ENCODE measurements around the gene EPM2AIP1.
A peak's percentile ranks its signal among the peaks of the same experiment; 100 is the strongest.
"Not testable (repeated sequence)": the region's sequence is repeated elsewhere in the genome, so short reads cannot be mapped to it uniquely, and the experiment has no call there.

Gene EPM2AIP1

DNA sequence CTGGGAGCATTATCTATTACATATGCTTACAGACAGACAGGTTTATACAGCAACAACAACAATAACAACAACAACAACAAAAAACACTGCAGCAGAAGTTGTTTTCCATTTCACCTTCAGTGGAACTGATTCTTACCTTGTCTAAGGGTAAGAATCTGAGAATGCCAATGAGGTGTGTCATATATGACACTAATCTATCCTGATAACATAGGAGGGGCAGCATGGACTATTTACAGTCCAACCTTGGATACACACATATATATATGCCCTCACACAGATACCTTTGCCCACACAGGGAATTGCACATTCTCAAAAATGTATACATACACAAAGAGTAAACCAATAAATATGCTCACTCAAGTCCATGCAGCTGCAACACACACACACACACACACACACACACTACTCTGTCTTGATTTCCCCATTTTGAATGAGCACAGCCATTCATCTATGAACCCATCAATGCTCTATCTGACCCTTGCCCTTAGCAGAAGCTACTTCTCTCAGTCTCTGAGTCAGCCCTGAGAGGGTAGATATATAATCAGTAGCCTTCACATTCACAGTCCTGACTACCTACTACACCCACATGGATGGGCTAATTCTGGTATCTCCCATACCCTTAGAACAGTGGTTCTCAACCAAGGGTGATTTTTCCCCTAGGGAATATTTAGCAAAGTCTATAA lies 38.3 kb downstream of the EPM2AIP1 start:
- no peaks in the 10 kb centered on the region for H4K20me1 ChIP-seq (ENCODE audit: insufficient read depth, low read length, poor library complexity, severe bottlenecking)
- no peaks in the 10 kb centered on the region for H3K9me2 ChIP-seq (replicated peaks; ENCODE audit: low read depth, low read length)
- no peaks in the 10 kb centered on the region for H3K27me3 ChIP-seq (ENCODE audit: insufficient read depth, low read length, poor library complexity, severe bottlenecking)
- H2AFZ ChIP-seq (ENCODE audit: low read length): no peak overlapping the region
- H3K79me2 ChIP-seq (ENCODE audit: insufficient read depth, low read length): no peaks in the 10 kb centered on the region
- no peak overlapping the region for H3K4me3 ChIP-seq (ENCODE audit: low read length, poor library complexity, severe bottlenecking)
- H3K4me2 ChIP-seq (ENCODE audit: low read depth, low read length, poor library complexity, severe bottlenecking): no peak overlapping the region
- no peaks in the 10 kb centered on the region for H3K9me3 ChIP-seq (ENCODE audit: insufficient read depth, low read depth, low read length)
- no peak overlapping the region for H3K9ac ChIP-seq (ENCODE audit: low read depth, low read length, poor library complexity, severe bottlenecking)
- TF ChIP-seq EZH2phosphoT487 (IDR thresholded peaks at IDR 0.05; ENCODE audit: borderline replicate concordance): no peak
- TF ChIP-seq, protein P1, sequence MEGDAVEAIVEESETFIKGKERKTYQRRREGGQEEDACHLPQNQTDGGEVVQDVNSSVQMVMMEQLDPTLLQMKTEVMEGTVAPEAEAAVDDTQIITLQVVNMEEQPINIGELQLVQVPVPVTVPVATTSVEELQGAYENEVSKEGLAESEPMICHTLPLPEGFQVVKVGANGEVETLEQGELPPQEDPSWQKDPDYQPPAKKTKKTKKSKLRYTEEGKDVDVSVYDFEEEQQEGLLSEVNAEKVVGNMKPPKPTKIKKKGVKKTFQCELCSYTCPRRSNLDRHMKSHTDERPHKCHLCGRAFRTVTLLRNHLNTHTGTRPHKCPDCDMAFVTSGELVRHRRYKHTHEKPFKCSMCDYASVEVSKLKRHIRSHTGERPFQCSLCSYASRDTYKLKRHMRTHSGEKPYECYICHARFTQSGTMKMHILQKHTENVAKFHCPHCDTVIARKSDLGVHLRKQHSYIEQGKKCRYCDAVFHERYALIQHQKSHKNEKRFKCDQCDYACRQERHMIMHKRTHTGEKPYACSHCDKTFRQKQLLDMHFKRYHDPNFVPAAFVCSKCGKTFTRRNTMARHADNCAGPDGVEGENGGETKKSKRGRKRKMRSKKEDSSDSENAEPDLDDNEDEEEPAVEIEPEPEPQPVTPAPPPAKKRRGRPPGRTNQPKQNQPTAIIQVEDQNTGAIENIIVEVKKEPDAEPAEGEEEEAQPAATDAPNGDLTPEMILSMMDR (conservative IDR thresholded peaks at IDR 0.05; ENCODE audit: low read length): no peak
- H3K36me3 ChIP-seq (ENCODE audit: insufficient read depth, low read length): no peaks in the 10 kb centered on the region
- no peaks in the 10 kb centered on the region for H3F3A ChIP-seq (ENCODE audit: low read depth)
- peaks cover 7% of the 10 kb centered on the region for H3K4me1 ChIP-seq (ENCODE audit: insufficient read depth, low read length, poor library complexity, severe bottlenecking)

DNA sequence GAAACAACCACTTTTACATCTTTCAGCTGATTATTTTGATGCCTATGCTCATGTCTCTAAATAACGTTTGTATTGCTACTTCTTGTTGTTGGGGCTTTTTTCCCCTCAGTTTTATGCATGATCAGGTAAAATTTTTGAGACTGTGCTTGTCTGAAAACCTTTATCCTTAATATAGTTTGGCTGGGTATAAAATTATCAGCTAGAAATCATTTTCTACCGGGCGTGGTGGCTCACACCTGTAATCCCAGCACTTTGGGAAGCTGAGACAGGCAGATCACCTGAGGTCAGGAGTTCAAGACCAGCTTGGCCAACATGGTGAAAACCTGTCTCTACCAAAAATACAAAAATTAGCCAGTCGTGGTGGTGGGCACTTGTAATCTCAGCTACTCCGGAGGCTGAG lies 45.1 kb downstream of the EPM2AIP1 start:
- not testable (repeated sequence) for H2AFZ ChIP-seq (ENCODE audit: low read length); H3K79me2 ChIP-seq (ENCODE audit: insufficient read depth, low read length); H3K36me3 ChIP-seq (ENCODE audit: insufficient read depth, low read length); H3F3A ChIP-seq (ENCODE audit: low read depth); H3K9me3 ChIP-seq (ENCODE audit: insufficient read depth, low read depth, low read length); H3K9ac ChIP-seq (ENCODE audit: low read depth, low read length, poor library complexity, severe bottlenecking); H3K27me3 ChIP-seq (ENCODE audit: insufficient read depth, low read length, poor library complexity, severe bottlenecking); H3K4me3 ChIP-seq (ENCODE audit: low read length, poor library complexity, severe bottlenecking); H3K9me2 ChIP-seq (replicated peaks; ENCODE audit: low read depth, low read length); H3K4me2 ChIP-seq (ENCODE audit: low read depth, low read length, poor library complexity, severe bottlenecking); H4K20me1 ChIP-seq (ENCODE audit: insufficient read depth, low read length, poor library complexity, severe bottlenecking); H3K4me1 ChIP-seq (ENCODE audit: insufficient read depth, low read length, poor library complexity, severe bottlenecking)

DNA sequence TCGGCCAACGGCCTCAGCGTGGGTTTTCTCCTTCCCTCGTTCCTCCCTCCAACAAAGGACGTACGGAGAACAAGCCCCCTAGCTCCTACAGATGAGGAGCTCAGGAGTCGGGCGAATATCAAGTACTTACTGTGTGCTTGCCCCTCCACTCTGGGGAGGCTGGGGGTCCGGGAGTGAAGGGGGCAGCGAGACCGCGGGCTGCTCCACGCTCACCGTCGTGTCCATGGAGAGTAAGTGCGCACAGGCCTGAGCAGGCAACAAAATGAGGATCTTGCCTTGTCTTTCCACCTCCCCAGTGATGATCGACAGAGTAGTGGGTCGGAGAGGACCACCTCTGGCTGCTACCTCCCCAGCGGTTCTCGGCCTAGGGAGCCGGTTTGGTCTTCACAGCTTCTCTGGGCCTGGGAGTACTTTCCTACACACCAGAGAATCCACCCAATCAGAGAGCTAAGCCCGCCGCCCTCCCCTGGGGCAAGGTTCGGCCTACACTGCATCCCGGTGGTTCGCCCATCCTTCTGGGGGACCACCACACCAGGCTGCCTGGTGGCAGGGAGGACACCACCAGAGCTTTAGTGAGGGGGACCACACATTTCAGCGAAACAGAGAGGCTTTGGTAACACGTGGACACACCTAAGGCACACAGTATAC lies 47.5 kb downstream of the EPM2AIP1 start:
- H3K27me3 ChIP-seq (ENCODE audit: insufficient read depth, low read length, poor library complexity, severe bottlenecking): peaks cover 5% of the 10 kb centered on the region
- peak overlapping the region; percentile 73 for H3K4me3 ChIP-seq (ENCODE audit: low read length, poor library complexity, severe bottlenecking)
- H4K20me1 ChIP-seq (ENCODE audit: insufficient read depth, low read length, poor library complexity, severe bottlenecking): no peaks in the 10 kb centered on the region
- peak overlapping the region; percentile 95; the same call in 1 of the 2 replicates for H2AFZ ChIP-seq (ENCODE audit: low read length)
- no peaks in the 10 kb centered on the region for H3F3A ChIP-seq (ENCODE audit: low read depth)
- H3K9me2 ChIP-seq (replicated peaks; ENCODE audit: low read depth, low read length): no peaks in the 10 kb centered on the region
- no peaks in the 10 kb centered on the region for H3K36me3 ChIP-seq (ENCODE audit: insufficient read depth, low read length)
- H3K9ac ChIP-seq (ENCODE audit: low read depth, low read length, poor library complexity, severe bottlenecking): no peak overlapping the region
- H3K4me1 ChIP-seq (ENCODE audit: insufficient read depth, low read length, poor library complexity, severe bottlenecking): peaks cover 6% of the 10 kb centered on the region
- H3K4me2 ChIP-seq (ENCODE audit: low read depth, low read length, poor library complexity, severe bottlenecking): peak overlapping the region; percentile 79
- no peaks in the 10 kb centered on the region for H3K79me2 ChIP-seq (ENCODE audit: insufficient read depth, low read length)
- no peak for TF ChIP-seq EZH2phosphoT487 (IDR thresholded peaks at IDR 0.05; ENCODE audit: borderline replicate concordance)
- TF ChIP-seq, protein P1 (conservative IDR thresholded peaks at IDR 0.05; ENCODE audit: low read length): no peak
- H3K9me3 ChIP-seq (ENCODE audit: insufficient read depth, low read depth, low read length): no peaks in the 10 kb centered on the region; the same call in 1 of the 2 replicates
